ENCODE measurements around the gene AKT1S1. TPM values are rescaled to one million over a fixed set of nuclear protein-coding genes. Genes with fewer than 3 reads are reported as not detected.

The AKT1S1 gene
- total RNA-seq, result 5.9 TPM

GRCh38 chr19:49877020-49877878 lies at the start of gene AKT1S1, which contains the start of gene TBC1D17:
Gene AKT1S1, minus strand, starts transcription at chr19:49877355. Its CDS starts 4,060 bp downstream, at chr19:49873295.
Gene TBC1D17, plus strand, starts transcription at chr19:49877702. Its CDS starts 22 bp downstream, at chr19:49877724.

GRCh38 chr19:49896863-49897621 lies 19.9 kb upstream of the AKT1S1 start, which contains the start of gene IL4I1:
Gene IL4I1, minus strand, starts transcription at chr19:49896887. Its CDS starts 727 bp downstream, at chr19:49896160.

GRCh38 chr19:49866933-49867782 lies 10.0 kb downstream of the AKT1S1 start, which contains the start of gene PNKP:
Gene PNKP, minus strand, starts transcription at chr19:49867576. Its CDS starts 372 bp downstream, at chr19:49867204.

GRCh38 chr19:49850487-49851342 lies 26.4 kb downstream of the AKT1S1 start, which contains the start of gene PTOV1:
Gene PTOV1, plus strand, starts transcription at chr19:49851159.

Small RNAs within 50 kb of the gene (small RNA-seq; reads per million reads assigned to genes)
- gene MIR4749 (ENCODE audit: low replicate concordance), result not detected

Other genes starting within 250 kb of the AKT1S1 start
- 0.94 TPM for gene RRAS, start 237.2 kb downstream of the AKT1S1 start, total RNA-seq
- 18.8 TPM for gene SCAF1, start 235.1 kb downstream of the AKT1S1 start, total RNA-seq
- gene IRF3, start 211.5 kb downstream of the AKT1S1 start, total RNA-seq, result 11.3 TPM
- gene BCL2L12, start 211.4 kb downstream of the AKT1S1 start, total RNA-seq, result not detected
- gene PRMT1, start 200.1 kb downstream of the AKT1S1 start, total RNA-seq, result 243 TPM
- 1.9 TPM for gene ADM5, start 187.8 kb downstream of the AKT1S1 start, total RNA-seq
- gene CPT1C, start 186.2 kb downstream of the AKT1S1 start, total RNA-seq, result 58.5 TPM
- not detected for gene TSKS, start 114.0 kb downstream of the AKT1S1 start, total RNA-seq
- 70.7 TPM for gene AP2A1, start 110.4 kb downstream of the AKT1S1 start, total RNA-seq
- 20.0 TPM for gene FUZ, start 64.1 kb downstream of the AKT1S1 start, total RNA-seq
- gene MED25, start 59.1 kb downstream of the AKT1S1 start, total RNA-seq, result 31.3 TPM
- 183 TPM for gene PTOV1, start 26.2 kb downstream of the AKT1S1 start, total RNA-seq
- 51.0 TPM for gene PNKP, start 9.8 kb downstream of the AKT1S1 start, total RNA-seq
- 14.4 TPM for gene TBC1D17, start 347 bp upstream of the AKT1S1 start, total RNA-seq
- gene IL4I1, start 19.5 kb upstream of the AKT1S1 start, total RNA-seq, result not detected
- gene ATF5, start 51.9 kb upstream of the AKT1S1 start, total RNA-seq, result 9.1 TPM
- 26.0 TPM for gene NUP62, start 52.1 kb upstream of the AKT1S1 start, total RNA-seq
- gene SIGLEC11, start 83.8 kb upstream of the AKT1S1 start, total RNA-seq, result not detected
- gene VRK3, start 148.0 kb upstream of the AKT1S1 start, total RNA-seq, result 36.3 TPM
- 16.0 TPM for gene ZNF473, start 148.7 kb upstream of the AKT1S1 start, total RNA-seq